ENCODE data around the gene MRPL39. TPM values are rescaled to one million over a fixed set of nuclear protein-coding genes. Genes with fewer than 3 reads are reported as not detected.

Gene MRPL39
- total and polyA plus RNA-seq, 2 donors from 2014 or later = 24.1 to 52.7 TPM

DNA sequence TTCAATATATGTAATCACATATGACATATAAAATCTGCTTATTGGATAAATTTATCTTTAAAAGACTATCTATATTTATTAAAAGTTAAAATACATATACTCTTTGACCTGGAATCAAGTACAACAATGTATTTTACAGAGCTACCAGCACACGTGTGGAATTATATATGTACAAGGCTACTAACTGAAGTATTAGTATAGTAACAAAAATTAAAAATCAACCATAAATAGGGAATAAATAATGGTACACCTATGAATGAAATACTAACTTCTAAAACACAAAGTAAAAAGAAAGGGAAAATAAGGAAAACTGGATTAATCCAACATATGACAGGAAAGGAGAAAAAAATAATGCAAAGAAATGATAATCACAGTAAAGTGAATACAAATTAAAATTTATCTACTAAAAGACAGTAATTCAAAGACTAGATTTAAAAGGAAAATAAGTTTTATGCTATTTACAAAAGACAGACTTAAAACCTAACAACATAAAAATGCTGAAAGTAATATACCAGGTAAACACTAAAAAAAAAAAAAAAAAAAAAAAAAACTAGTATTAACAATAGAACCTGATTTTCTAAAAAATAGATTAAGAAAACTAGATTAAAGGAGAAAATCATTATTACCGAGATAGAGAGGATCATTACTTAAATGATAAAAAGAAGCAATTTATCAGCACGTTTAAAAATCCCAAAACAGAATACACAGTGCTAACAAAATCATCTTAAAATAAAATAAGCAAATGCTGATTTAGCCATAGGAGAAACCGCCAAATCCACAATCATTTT lies 27.9 kb downstream of the MRPL39 start:
- H3K27ac ChIP-seq (ENCODE audit: low read depth in 2 of 2, low read length in 2 of 2) = no peak overlapping the region
- H3K27me3 ChIP-seq (ENCODE audit: control insufficient read depth, insufficient read depth, low read length) = no peaks in the 10 kb centered on the region
- H3K9ac ChIP-seq (ENCODE audit: low read length in 3 of 3) = no peak overlapping the region
- TF ChIP-seq, protein P1, sequence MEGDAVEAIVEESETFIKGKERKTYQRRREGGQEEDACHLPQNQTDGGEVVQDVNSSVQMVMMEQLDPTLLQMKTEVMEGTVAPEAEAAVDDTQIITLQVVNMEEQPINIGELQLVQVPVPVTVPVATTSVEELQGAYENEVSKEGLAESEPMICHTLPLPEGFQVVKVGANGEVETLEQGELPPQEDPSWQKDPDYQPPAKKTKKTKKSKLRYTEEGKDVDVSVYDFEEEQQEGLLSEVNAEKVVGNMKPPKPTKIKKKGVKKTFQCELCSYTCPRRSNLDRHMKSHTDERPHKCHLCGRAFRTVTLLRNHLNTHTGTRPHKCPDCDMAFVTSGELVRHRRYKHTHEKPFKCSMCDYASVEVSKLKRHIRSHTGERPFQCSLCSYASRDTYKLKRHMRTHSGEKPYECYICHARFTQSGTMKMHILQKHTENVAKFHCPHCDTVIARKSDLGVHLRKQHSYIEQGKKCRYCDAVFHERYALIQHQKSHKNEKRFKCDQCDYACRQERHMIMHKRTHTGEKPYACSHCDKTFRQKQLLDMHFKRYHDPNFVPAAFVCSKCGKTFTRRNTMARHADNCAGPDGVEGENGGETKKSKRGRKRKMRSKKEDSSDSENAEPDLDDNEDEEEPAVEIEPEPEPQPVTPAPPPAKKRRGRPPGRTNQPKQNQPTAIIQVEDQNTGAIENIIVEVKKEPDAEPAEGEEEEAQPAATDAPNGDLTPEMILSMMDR (IDR thresholded peaks at IDR 0.05; ENCODE audit: borderline replicate concordance, extremely low read depth, insufficient read depth) = no peak
- no peaks in the 10 kb centered on the region for H3K9me3 ChIP-seq (ENCODE audit: control insufficient read depth in 2 of 3, insufficient read depth in 1 of 3, low read length in 3 of 3)
- H3K4me3 ChIP-seq (ENCODE audit: low read length in 3 of 3) = no peak overlapping the region
- DNase-seq (no peak), FAIRE-seq (peak; percentile 81)
- intact Hi-C loops (cut with DNase I) = no loop called here
- H3K4me1 ChIP-seq (ENCODE audit: control insufficient read depth in 2 of 3, insufficient read depth in 2 of 3, low read depth in 1 of 3, low read length in 3 of 3) = no peaks in the 10 kb centered on the region
- no peaks in the 10 kb centered on the region for H3K36me3 ChIP-seq (ENCODE audit: control insufficient read depth in 2 of 3, insufficient read depth in 3 of 3, low read length in 3 of 3)

DNA sequence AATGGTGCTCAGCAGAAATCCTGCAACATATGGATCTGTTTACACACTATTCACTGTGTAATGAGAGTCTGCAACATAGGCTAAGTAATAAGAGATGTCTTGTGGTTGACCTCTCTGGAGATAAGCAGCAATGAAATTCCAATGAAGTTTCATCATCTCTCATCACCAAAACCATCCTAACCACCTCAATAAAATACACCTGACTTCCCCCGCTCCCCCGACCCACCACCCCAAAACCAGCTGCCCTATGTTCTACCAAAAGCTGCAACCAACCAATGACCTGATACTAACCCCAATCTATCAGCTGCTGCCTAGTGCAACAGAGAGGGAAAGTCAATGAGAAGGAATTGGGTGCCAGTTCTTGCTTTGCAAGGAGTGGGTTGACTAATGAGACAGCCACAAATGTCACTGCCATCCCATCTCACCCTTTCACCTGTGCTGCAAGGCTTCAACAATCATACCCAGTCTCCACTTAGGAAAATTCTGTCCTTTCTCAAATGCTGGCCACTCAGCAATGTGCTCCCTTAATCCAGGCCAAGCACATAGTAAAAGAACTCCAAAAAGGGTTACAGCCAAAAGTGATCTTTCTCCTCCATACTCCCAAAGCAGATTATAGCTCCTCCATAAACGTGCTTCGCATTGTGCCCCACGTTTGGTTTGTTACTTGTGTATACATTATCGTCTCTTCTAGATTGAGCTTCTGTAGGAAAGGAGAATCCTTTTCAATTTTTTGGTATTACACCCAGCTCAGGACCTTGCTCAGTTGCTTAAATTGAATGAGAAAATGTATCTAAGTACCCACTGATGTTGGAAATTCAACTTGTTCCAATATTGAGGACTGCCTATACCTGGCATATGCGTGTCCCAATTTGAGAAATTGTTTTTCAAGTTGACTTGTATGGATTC lies 29.0 kb downstream of the MRPL39 start:
- Histone ChIP-seq H3K4me1 (ENCODE audit: control insufficient read depth in 2 of 3, insufficient read depth in 2 of 3, low read depth in 1 of 3, low read length in 3 of 3) (no peaks in the 10 kb centered on the region), H3K27ac (ENCODE audit: low read depth in 2 of 2, low read length in 2 of 2) (no peak overlapping the region), H3K27me3 (ENCODE audit: control insufficient read depth, insufficient read depth, low read length) (no peaks in the 10 kb centered on the region), H3K9ac (ENCODE audit: low read length in 3 of 3) (no peak overlapping the region), H3K4me3 (ENCODE audit: low read length in 3 of 3) (no peak overlapping the region), H3K9me3 (ENCODE audit: control insufficient read depth in 2 of 3, insufficient read depth in 1 of 3, low read length in 3 of 3) (no peaks in the 10 kb centered on the region), H3K36me3 (ENCODE audit: control insufficient read depth in 2 of 3, insufficient read depth in 3 of 3, low read length in 3 of 3) (no peaks in the 10 kb centered on the region)
- DNase-seq = no peak
- FAIRE-seq = no peak
- intact Hi-C loops (cut with DNase I) = no loop called here
- TF ChIP-seq, protein P1 (IDR thresholded peaks at IDR 0.05; ENCODE audit: borderline replicate concordance, extremely low read depth, insufficient read depth) = no peak

GRCh38 chr21:25577424-25578055 lies 29.7 kb downstream of the MRPL39 start:
- no peak for DNase-seq
- no peaks in the 10 kb centered on the region for H3K9me3 ChIP-seq (ENCODE audit: control insufficient read depth in 2 of 3, insufficient read depth in 1 of 3, low read length in 3 of 3)
- TF ChIP-seq, protein P1 (IDR thresholded peaks at IDR 0.05; ENCODE audit: borderline replicate concordance, extremely low read depth, insufficient read depth) = no peak
- no peaks in the 10 kb centered on the region for H3K36me3 ChIP-seq (ENCODE audit: control insufficient read depth in 2 of 3, insufficient read depth in 3 of 3, low read length in 3 of 3)
- no peaks in the 10 kb centered on the region for H3K27me3 ChIP-seq (ENCODE audit: control insufficient read depth, insufficient read depth, low read length)
- H3K4me3 ChIP-seq (ENCODE audit: low read length in 3 of 3) = no peak overlapping the region
- intact Hi-C loops (cut with DNase I) = no loop called here
- FAIRE-seq = no peak
- no peak overlapping the region for H3K27ac ChIP-seq (ENCODE audit: low read depth in 2 of 2, low read length in 2 of 2)
- no peaks in the 10 kb centered on the region for H3K4me1 ChIP-seq (ENCODE audit: control insufficient read depth in 2 of 3, insufficient read depth in 2 of 3, low read depth in 1 of 3, low read length in 3 of 3)
- no peak overlapping the region for H3K9ac ChIP-seq (ENCODE audit: low read length in 3 of 3)
